Progenitor cell of endocrine pancreas (in vitro differentiated cells): ENCODE data around the gene RHOF. TPM values are rescaled to one million over a fixed set of nuclear protein-coding genes. Genes with fewer than 3 reads are reported as not detected.

Experiments used
- DNase-seq: peaks from one replicate; pipeline ENCODE4 v3.0.0; 2021; ENCODE audit warnings: low spot score; ENCODE audit not compliant: unreplicated experiment
- H3K27ac Mint-ChIP-seq: 2 replicates; pipeline ENCODE4 v1.8.0; 2021; ENCODE audit warnings: mild to moderate bottlenecking, moderate library complexity, mixed read lengths
- H3K27me3 Mint-ChIP-seq: 2 replicates; pipeline ENCODE4 v1.8.0; 2021; ENCODE audit warnings: mixed read lengths
- H3K36me3 Mint-ChIP-seq: 2 replicates; pipeline ENCODE4 v1.8.0; 2022; ENCODE audit warnings: mixed read lengths; ENCODE audit not compliant: insufficient read depth
- H3K4me1 Mint-ChIP-seq: 2 replicates; pipeline ENCODE4 v1.8.0; 2021; ENCODE audit warnings: low read depth, mixed read lengths
- H3K4me3 Mint-ChIP-seq: 2 replicates; pipeline ENCODE4 v1.8.0; 2021; ENCODE audit warnings: low read depth, mild to moderate bottlenecking, moderate library complexity, mixed read lengths
- H3K9me3 Mint-ChIP-seq: 2 replicates; pipeline ENCODE4 v1.8.0; 2021; ENCODE audit warnings: low read depth, mixed read lengths
- CTCF ChIP-seq: fragments of 200-600 bp; sonication (generic); IDR thresholded peaks from one replicate; pipeline ENCODE4 v1.5.0; 2021; ENCODE audit warnings: antibody characterized with exemption, mild to moderate bottlenecking; ENCODE audit not compliant: unreplicated experiment
- total RNA-seq: library from RNA; stranded (reverse); gene quantifications from 2 replicates; pipeline ENCODE4 v1.2.1, GENCODE V29; 2021

Gene RHOF
- total RNA-seq, 1 donor from 2014 or later = 36.0 TPM

DNA sequence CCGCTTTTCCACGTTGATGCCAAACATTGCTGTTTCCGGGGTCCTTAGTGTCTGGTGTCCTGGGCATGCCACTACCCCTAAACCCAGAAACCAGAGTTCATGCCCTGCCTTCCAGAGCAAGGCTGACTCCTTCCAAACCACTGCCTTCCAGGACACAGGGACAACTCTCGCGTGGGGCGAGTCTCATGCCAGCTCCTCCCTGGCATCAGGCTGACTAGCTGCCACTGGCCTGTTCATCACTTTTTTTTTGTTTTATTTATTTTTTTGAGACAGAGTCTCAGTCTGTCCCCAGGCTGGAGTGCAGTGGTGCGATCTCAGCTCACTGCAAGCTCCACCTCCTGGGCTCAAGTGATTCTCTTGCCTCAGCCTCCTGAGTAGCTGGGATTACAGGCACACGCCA lies 15.1 kb upstream of the RHOF start:
- no peak overlapping the region for H3K4me3 Mint-ChIP-seq
- no peak for DNase-seq
- TF ChIP-seq CTCF = no peak
- H3K4me1 Mint-ChIP-seq = peaks cover 28% of the 10 kb centered on the region
- no peak overlapping the region for H3K27ac Mint-ChIP-seq
- H3K9me3 Mint-ChIP-seq = no peaks in the 10 kb centered on the region
- H3K27me3 Mint-ChIP-seq = no peaks in the 10 kb centered on the region
- H3K36me3 Mint-ChIP-seq = peaks cover 13% of the 10 kb centered on the region

GRCh38 chr12:121807642-121808347 lies 14.3 kb upstream of the RHOF start:
- no peak for TF ChIP-seq CTCF
- no peaks in the 10 kb centered on the region for H3K27me3 Mint-ChIP-seq
- peaks cover 25% of the 10 kb centered on the region for H3K4me1 Mint-ChIP-seq
- no peak for DNase-seq
- peaks cover 13% of the 10 kb centered on the region for H3K36me3 Mint-ChIP-seq
- H3K4me3 Mint-ChIP-seq = no peak overlapping the region
- H3K9me3 Mint-ChIP-seq = no peaks in the 10 kb centered on the region
- H3K27ac Mint-ChIP-seq = no peak overlapping the region

- DNase-seq = no peak
- peak overlapping the region; percentile 78 for H3K4me3 Mint-ChIP-seq
- H3K36me3 Mint-ChIP-seq = peaks cover 13% of the 10 kb centered on the region
- no peaks in the 10 kb centered on the region for H3K9me3 Mint-ChIP-seq
- peaks cover 24% of the 10 kb centered on the region for H3K4me1 Mint-ChIP-seq
- no peak for TF ChIP-seq CTCF
- no peak overlapping the region for H3K27ac Mint-ChIP-seq
- no peaks in the 10 kb centered on the region for H3K27me3 Mint-ChIP-seq
Measured at GRCh38 chr12:121806546-121807423, 13.3 kb upstream of the RHOF start.

DNA sequence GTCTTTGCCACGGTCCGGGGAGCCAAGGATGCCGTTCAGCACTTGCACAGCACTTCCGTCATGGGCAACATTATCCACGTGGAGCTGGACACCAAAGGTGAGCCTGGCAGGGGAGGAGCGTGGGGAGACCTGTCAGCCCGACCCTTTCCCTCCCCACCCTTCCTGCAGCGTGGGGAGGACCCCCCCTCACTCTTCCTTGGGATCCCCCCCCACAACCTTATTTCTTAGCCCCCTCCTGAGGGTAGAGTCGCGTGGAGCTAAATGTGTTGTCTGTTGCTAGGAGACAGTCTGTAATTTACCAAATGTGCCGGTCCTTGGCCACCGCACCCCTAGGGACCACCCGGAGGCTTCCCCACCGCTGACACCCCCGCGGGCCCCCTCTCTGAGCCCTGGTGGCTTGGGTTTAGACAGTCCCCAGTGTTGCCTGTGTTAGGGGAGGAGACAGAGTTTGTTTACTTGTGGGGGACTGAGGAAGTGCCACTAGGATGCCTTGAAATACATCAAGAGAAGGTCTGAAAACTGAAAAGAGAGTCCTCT lies 12.6 kb upstream of the RHOF start:
- peak overlapping the region; percentile 78 for H3K4me3 Mint-ChIP-seq
- peaks cover 19% of the 10 kb centered on the region for H3K4me1 Mint-ChIP-seq
- TF ChIP-seq CTCF = no peak
- H3K9me3 Mint-ChIP-seq = no peaks in the 10 kb centered on the region
- peaks cover 17% of the 10 kb centered on the region for H3K36me3 Mint-ChIP-seq
- DNase-seq = no peak
- peak overlapping the region; percentile 74 for H3K27ac Mint-ChIP-seq
- no peaks in the 10 kb centered on the region for H3K27me3 Mint-ChIP-seq
